LNCaP clone FGC (cell line): Measurements from ENCODE around the gene KLK13.

ENCODE experiments used
- DNase-seq: peaks from one replicate; pipeline ENCODE4 v3.0.0-alpha.2; 2011; ENCODE audit warnings: low read depth
- H3K4me3 ChIP-seq: 2 replicates; pipeline ENCODE4 v1.5.1; 2011; ENCODE audit warnings: mild to moderate bottlenecking, low read depth, low read length, control low read depth
- CTCF ChIP-seq: IDR thresholded peaks from 2 replicates; pipeline ENCODE4 v1.5.1; 2012; ENCODE audit warnings: mild to moderate bottlenecking; ENCODE audit not compliant: control insufficient read depth, insufficient read depth; ENCODE audit errors: extremely low read depth

Gene KLK13

GRCh38 chr19:51029718-51030117 lies 35.2 kb downstream of the KLK13 start:
- DNase-seq: no peak
- no peak for TF ChIP-seq CTCF
- H3K4me3 ChIP-seq: no peak overlapping the region

GRCh38 chr19:51027873-51028272 lies 37.0 kb downstream of the KLK13 start:
- H3K4me3 ChIP-seq: no peak overlapping the region
- DNase-seq: no peak
- TF ChIP-seq CTCF: no peak

GRCh38 chr19:51027126-51027806 lies 37.6 kb downstream of the KLK13 start:
- no peak overlapping the region for H3K4me3 ChIP-seq
- no peak for TF ChIP-seq CTCF
- no peak for DNase-seq

- no peak for DNase-seq
- no peak within 1 kb of the TSS for H3K4me3 ChIP-seq
- TF ChIP-seq CTCF: no peak
Measured at GRCh38 chr19:51026554-51026831, 38.4 kb downstream of the KLK13 start, which contains the start of gene KLK11. KLK11 (minus strand) TSS chr19:51026616; CDS start chr19:51025631, 985 bp downstream.

GRCh38 chr19:51025809-51026553 lies 38.9 kb downstream of the KLK13 start:
- no peak overlapping the region for H3K4me3 ChIP-seq
- TF ChIP-seq CTCF: no peak
- no peak for DNase-seq

GRCh38 chr19:51025401-51025800 lies 39.5 kb downstream of the KLK13 start:
- H3K4me3 ChIP-seq: no peak overlapping the region
- TF ChIP-seq CTCF: no peak
- no peak for DNase-seq
